GM12878 (cell line): ENCODE data around the gene KLK12. TPM values are rescaled to one million over a fixed set of nuclear protein-coding genes. Genes with fewer than 3 reads are reported as not detected.

Source experiments
- ATAC-seq: fragments of 200-7000 bp; cut with Tn5 transposase; 3 replicates; pipeline ENCODE4 v1.9.1; 2020; ENCODE audit warnings: mild to moderate bottlenecking, moderate library complexity
- BruUV-seq: library from RNA; stranded (reverse); fragments of 400-500 nt; replicated peaks from 2 replicates; lab custom pipeline; 2021; lab: Mats Ljungman, UMichigan
- CTCF ChIA-PET: fragments of 300-600 bp; sonication (Branson Sonifier 250); formaldehyde crosslinking; extraction: SDS; loops from one replicate; lab custom pipeline; 2021; ENCODE audit warnings: inconsistent platforms; lab: Yijun Ruan, JAX
- POLR2A ChIA-PET: fragments of 350-600 bp; formaldehyde crosslinking; extraction: SDS; loops from one replicate; lab custom pipeline; 2021; ENCODE audit warnings: inconsistent platforms; lab: Charles Lee
- RAD21 ChIA-PET: fragments of 300-600 bp; sonication (Branson Sonifier 250); formaldehyde crosslinking; loops from one replicate; lab custom pipeline; 2023; ENCODE audit warnings: antibody characterized with exemption; ENCODE audit not compliant: unreplicated experiment; lab: Charles Lee
- SMC1A ChIA-PET: fragments of 300-600 bp; sonication (Branson Sonifier 250); formaldehyde crosslinking; loops from one replicate; lab custom pipeline; 2023; ENCODE audit not compliant: unreplicated experiment, uncharacterized antibody; lab: Charles Lee
- DNase-seq: peaks from one replicate; pipeline ENCODE4 v3.0.0-alpha.2; 2011; ENCODE audit warnings: low read depth, low spot score
- FAIRE-seq: peaks from 3 replicates; lab custom pipeline; 2011; peaks lifted over from hg19 to GRCh38; lab: Jason Lieb, UNC
- H2AFZ ChIP-seq: 2 replicates; pipeline ENCODE4 v1.6.0; 2011; ENCODE audit warnings: low read depth, low read length, control low read depth; ENCODE audit not compliant: control insufficient read depth
- H3K27ac ChIP-seq: 2 replicates; pipeline ENCODE4 v1.5.1; 2011; ENCODE audit warnings: control low read depth; ENCODE audit not compliant: control insufficient read depth, insufficient read depth
- H3K27me3 ChIP-seq, 2 experiments: replicated peaks in 1 of 2; 2 replicates each; pipeline versions ENCODE4 v1.6.0 to v1.6.1; 2011; ENCODE audit warnings: low read length in 1 of 2; ENCODE audit not compliant: control insufficient read depth in 2 of 2, insufficient read depth in 2 of 2
- H3K36me3 ChIP-seq, 2 experiments: 2 replicates each; pipeline ENCODE4 v1.5.1; 2011; ENCODE audit warnings: low read length in 1 of 2; ENCODE audit not compliant: control insufficient read depth in 2 of 2, insufficient read depth in 2 of 2
- H3K4me1 ChIP-seq: 2 replicates; pipeline ENCODE4 v1.6.1; 2011; ENCODE audit warnings: mild to moderate bottlenecking, low read length, moderate library complexity, mixed read lengths; ENCODE audit not compliant: control insufficient read depth, insufficient read depth
- H3K4me2 ChIP-seq: 2 replicates; pipeline ENCODE4 v1.6.0; 2011; ENCODE audit warnings: control low read depth; ENCODE audit not compliant: control insufficient read depth, insufficient read depth
- H3K4me3 ChIP-seq: fragments of 200-600 bp; sonication (generic); 2 replicates; pipeline ENCODE4 v1.5.1; 2016
- H3K79me2 ChIP-seq: 2 replicates; pipeline ENCODE4 v1.6.0; 2011; ENCODE audit warnings: low read length; ENCODE audit not compliant: control insufficient read depth, insufficient read depth
- H3K9ac ChIP-seq: 2 replicates; pipeline ENCODE4 v1.8.0; 2011; ENCODE audit warnings: low read length, control low read depth, mixed read lengths; ENCODE audit not compliant: control insufficient read depth, insufficient read depth
- H3K9me3 ChIP-seq: replicated peaks from 3 replicates; pipeline ENCODE4 v1.5.1; 2011; ENCODE audit warnings: mild to moderate bottlenecking, low read length; ENCODE audit not compliant: control insufficient read depth, insufficient read depth
- H4K20me1 ChIP-seq: 2 replicates; pipeline ENCODE4 v1.6.0; 2011; ENCODE audit not compliant: control insufficient read depth, insufficient read depth
- EED ChIP-seq: sonication (generic); IDR thresholded peaks from 2 replicates; pipeline ENCODE4 v1.6.1; 2016; ENCODE audit warnings: antibody characterized with exemption, low read depth
- ETV6 ChIP-seq, 2 experiments: fragments of 450-650 bp in 1 of 2; IDR thresholded peaks in 1 of 2; conservative IDR thresholded peaks in 1 of 2; 2 replicates each; pipeline ENCODE4 v1.6.1; 2014; ENCODE audit warnings: antibody characterized with exemption in 1 of 2, borderline replicate concordance in 1 of 2, low read depth in 1 of 2, mild to moderate bottlenecking in 1 of 2, moderate library complexity in 1 of 2
- HSF1 ChIP-seq: fragments of 150-350 bp; IDR thresholded peaks from 2 replicates; pipeline ENCODE4 v1.6.1; 2014; ENCODE audit warnings: mild to moderate bottlenecking, low read depth, low read length
- IKZF1 ChIP-seq: fragments of 450-650 bp; conservative IDR thresholded peaks from 2 replicates; pipeline ENCODE4 v1.6.1; 2017; ENCODE audit warnings: antibody characterized with exemption, mild to moderate bottlenecking
- MEF2B ChIP-seq: fragments of 450-650 bp; IDR thresholded peaks from 2 replicates; pipeline ENCODE4 v1.6.1; 2018; ENCODE audit warnings: mild to moderate bottlenecking, moderate library complexity; ENCODE audit not compliant: partially characterized antibody, poor library complexity, severe bottlenecking
- PML ChIP-seq: IDR thresholded peaks from 2 replicates; pipeline ENCODE4 v1.6.1; 2012; ENCODE audit warnings: low read length, inconsistent platforms
- RCOR1 ChIP-seq: conservative IDR thresholded peaks from 2 replicates; pipeline ENCODE4 v1.6.1; 2012; ENCODE audit warnings: low read depth, low read length, improper control_type of control experiment
- RELB ChIP-seq: fragments of 450-650 bp; IDR thresholded peaks from 2 replicates; pipeline ENCODE4 v1.6.1; 2017; ENCODE audit warnings: low read depth, mild to moderate bottlenecking, moderate library complexity
- RFX5 ChIP-seq: IDR thresholded peaks from 2 replicates; pipeline ENCODE4 v1.6.1; 2011; ENCODE audit warnings: low read depth, low read length, improper control_type of control experiment
- SMARCA5 ChIP-seq: fragments of 450-650 bp; IDR thresholded peaks from 2 replicates; pipeline ENCODE4 v1.6.1; 2017; ENCODE audit warnings: mild to moderate bottlenecking
- WRNIP1 ChIP-seq: IDR thresholded peaks from 2 replicates; pipeline ENCODE4 v1.6.1; 2011; ENCODE audit warnings: low read depth, low read length, improper control_type of control experiment, borderline replicate concordance
- ZNF592 ChIP-seq: fragments of 450-650 bp; IDR thresholded peaks from 2 replicates; pipeline ENCODE4 v1.6.1; 2017; ENCODE audit warnings: mild to moderate bottlenecking, moderate library complexity
- WGBS: methylation state at CpG from one replicate; pipeline ENCODE4 v1.1.6; 2016; ENCODE audit warnings: low lambda C conversion rate; ENCODE audit not compliant: insufficient replicate concordance, insufficient coverage; ENCODE audit errors: missing lambda C conversion rate; 5-methylcytosine and 5-hydroxymethylcytosine counted together
- in situ Hi-C: fragments of 300-500 bp; cut with MboI; formaldehyde crosslinking; loops from 9 replicates; pipeline ENCODE4 v1.14.3; 2018; ENCODE audit warnings: mixed read lengths
- intact Hi-C: fragments of 100-400 bp; cut with micrococcal nuclease; formaldehyde crosslinking; loops from one replicate; pipeline ENCODE4 v1.14.2; 2022; ENCODE audit not compliant: unreplicated experiment
- polyA plus RNA-seq, 11 experiments: library from polyadenylated mRNA; depleted of rRNA in 4 of 11; unstranded in 6 of 11; stranded (reverse) in 5 of 11; fragments of >200 nt; fragmentation: Nextera tagmentation in 4 of 11; fragmentation: Illumina TruSeq in 1 of 11; extraction: Ambion mirVana in 4 of 11; extraction: Trizol in 1 of 11; gene quantifications; 1 replicate in 1 of 11; 2 replicates in 10 of 11; pipeline versions ENCODE4 v1.2.1 to v1.2.3, GENCODE V29; 2011 to 2016; ENCODE audit warnings: inconsistent platforms in 2 of 11, missing spikeins in 2 of 11, low read depth in 1 of 11
- total RNA-seq, 4 experiments: library from RNA; depleted of rRNA in 3 of 4; stranded (reverse); fragments of >200 nt in 3 of 4; fragmentation: Illumina TruSeq in 1 of 4; extraction: Trizol in 1 of 4; gene quantifications; 2 replicates each; pipeline versions ENCODE4 v1.2.1 to v1.2.3, GENCODE V29; 2013 to 2021

Gene KLK12
- total and polyA plus RNA-seq, 10 of the 15 experiments (the other 5 are each of a cell fraction or from before 2014, with no cell fraction given): not detected

- no peaks in the 10 kb centered on the region for H3K9me3 ChIP-seq
- no peak for TF ChIP-seq ZNF592
- TF ChIP-seq SMARCA5: no peak
- no peak for TF ChIP-seq WRNIP1
- no peak for TF ChIP-seq PML
- no peak for TF ChIP-seq MEF2B
- no peak for TF ChIP-seq RFX5
- TF ChIP-seq HSF1: no peak
- TF ChIP-seq ETV6 (conservative IDR thresholded peaks at IDR 0.05 in 1 of 2, IDR thresholded peaks at IDR 0.05 in 1 of 2; ENCODE audit: borderline replicate concordance in 1 of 2, low read depth in 1 of 2): no peak
- no peak for TF ChIP-seq EED
- TF ChIP-seq RCOR1: no peak
- no peak for TF ChIP-seq RELB
- TF ChIP-seq IKZF1: no peak
- H4K20me1 ChIP-seq: no peaks in the 10 kb centered on the region
- FAIRE-seq: no peak
- no peaks in the 10 kb centered on the region for H3K36me3 ChIP-seq
- ChIA-PET RAD21 (no interaction called here), SMC1A (interaction anchor here (0.6 to 0.7 kb wide), 2 partner anchors 19 to 293 kb away, joined by 3 read pairs; no protein-coding TSS in a partner anchor), CTCF (no interaction called here), POLR2A (no interaction called here)
- no peak overlapping the region for H3K27ac ChIP-seq
- H3K9ac ChIP-seq: no peak overlapping the region
- H3K4me1 ChIP-seq: no peaks in the 10 kb centered on the region
- no peak overlapping the region for H3K4me3 ChIP-seq
- ATAC-seq: no peak
- WGBS: 37% methylated on average over 6 of the region's 7 CpGs
- in situ Hi-C loops (no loop called here), intact Hi-C loops (no loop called here)
- no peaks in the 10 kb centered on the region for H3K79me2 ChIP-seq
- H3K4me2 ChIP-seq: no peak overlapping the region
- no peaks in the 10 kb centered on the region for H3K27me3 ChIP-seq
- DNase-seq: no peak
- H2AFZ ChIP-seq: no peak overlapping the region
- BruUV-seq: no TSS peak
Observed at GRCh38 chr19:51084505-51084904, 49.7 kb upstream of the KLK12 start.
